IPS-20b (cell line): ENCODE results near the gene ALG12.
"Not testable (repeated sequence)": the region's sequence is repeated elsewhere in the genome, so short reads cannot be mapped to it uniquely, and the experiment has no call there.

Experiments used
- H3K27ac ChIP-seq: one replicate; pipeline ENCODE4 v1.5.1; 2013; ENCODE audit warnings: low read length
- H3K27me3 ChIP-seq: 2 replicates; pipeline ENCODE4 v1.6.1; 2013; ENCODE audit warnings: mild to moderate bottlenecking, low read length, inconsistent platforms; ENCODE audit not compliant: insufficient read depth
- H3K36me3 ChIP-seq: 2 replicates; pipeline ENCODE4 v1.6.1; 2013; ENCODE audit warnings: low read depth, mild to moderate bottlenecking, inconsistent platforms, low read length, moderate library complexity; ENCODE audit not compliant: insufficient read depth
- H3K4me1 ChIP-seq: 2 replicates; pipeline ENCODE4 v1.6.1; 2013; ENCODE audit warnings: mild to moderate bottlenecking, control low read depth, inconsistent platforms, low read length, moderate library complexity; ENCODE audit not compliant: insufficient read depth
- H3K4me3 ChIP-seq: 2 replicates; pipeline ENCODE4 v1.5.1; 2013; ENCODE audit warnings: mild to moderate bottlenecking, low read length, inconsistent platforms
- H3K9ac ChIP-seq: 2 replicates; pipeline ENCODE4 v1.6.1; 2013; ENCODE audit warnings: low read depth, mild to moderate bottlenecking, inconsistent platforms, low read length, moderate library complexity
- H3K9me3 ChIP-seq: 2 replicates; pipeline ENCODE4 v1.6.1; 2013; ENCODE audit warnings: mild to moderate bottlenecking, low read depth, low read length, inconsistent platforms; ENCODE audit not compliant: insufficient read depth

ALG12 gene

DNA sequence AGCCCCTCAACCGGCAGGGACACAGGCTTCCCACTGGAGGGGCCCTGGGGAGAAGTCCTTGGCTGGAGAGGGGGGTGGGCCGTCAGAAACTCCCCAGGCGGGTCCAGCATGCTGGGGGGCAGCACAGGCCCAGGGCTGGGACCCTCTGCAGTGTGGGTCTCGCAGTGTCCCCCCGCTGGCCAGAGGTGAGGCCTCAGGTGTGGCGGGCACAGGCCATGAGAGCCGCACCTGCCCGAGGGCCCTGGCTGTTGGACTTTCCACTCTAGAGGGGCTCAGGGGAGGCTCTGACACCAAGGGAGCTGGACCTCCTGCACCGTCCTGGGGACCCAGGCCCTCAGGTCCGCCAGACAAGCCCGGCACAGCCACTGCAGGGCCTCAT is 31.7 kb upstream of the ALG12 start:
- Histone ChIP-seq H3K27me3 (no peaks in the 10 kb centered on the region), H3K4me1 (peaks cover 4% of the 10 kb centered on the region; the same call in 1 of the 2 replicates), H3K9ac (no peak overlapping the region), H3K4me3 (no peak overlapping the region), H3K36me3 (no peaks in the 10 kb centered on the region), H3K27ac (no peak overlapping the region), H3K9me3 (no peaks in the 10 kb centered on the region)

DNA sequence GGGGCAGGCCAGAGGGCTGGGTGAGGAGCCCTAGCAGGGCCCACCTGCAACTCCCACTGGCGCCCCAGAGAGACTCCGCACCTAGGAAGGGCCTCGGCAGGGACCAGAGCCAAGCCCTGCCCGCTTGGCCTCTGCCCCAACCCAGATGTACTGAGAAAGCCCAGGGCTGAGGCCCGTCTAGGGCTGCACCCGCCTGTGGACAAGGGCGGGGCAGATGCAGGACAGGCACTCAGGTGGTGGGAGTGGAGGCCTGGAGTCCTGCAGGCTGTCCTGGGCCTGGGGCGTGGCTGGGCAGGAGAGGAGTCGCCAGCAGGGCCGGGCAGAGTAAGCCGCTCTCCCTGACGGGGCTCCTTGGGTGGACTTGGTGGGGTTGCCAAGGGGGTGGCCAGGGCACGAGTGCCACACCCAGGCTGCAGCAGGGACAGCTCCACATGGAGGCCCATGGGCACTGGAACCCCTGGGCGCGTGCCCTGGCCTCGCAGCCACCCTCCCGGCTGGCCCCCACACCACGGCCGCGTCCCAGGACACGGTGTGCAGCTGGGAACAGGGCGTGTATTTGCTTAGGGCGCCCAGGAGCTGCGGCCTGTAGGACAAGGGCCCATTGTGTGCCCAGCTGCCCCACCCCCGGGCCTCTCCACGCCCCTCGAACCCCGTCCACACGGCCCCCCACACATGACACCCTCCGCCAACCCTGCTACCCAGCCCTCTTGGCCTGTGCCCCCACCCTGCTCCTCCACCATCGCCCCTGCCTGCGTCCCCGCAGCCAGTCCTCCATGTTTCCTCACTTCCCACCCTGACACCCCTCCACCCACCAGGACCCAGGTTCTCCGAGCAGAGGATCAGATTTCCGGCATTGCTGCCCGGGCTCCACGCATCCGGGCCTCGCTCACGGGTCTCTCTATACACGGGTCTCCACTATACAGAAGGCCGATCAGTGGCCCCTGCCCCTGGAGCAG is 31.0 kb upstream of the ALG12 start:
- Histone ChIP-seq H3K27ac (no peak overlapping the region), H3K9me3 (no peaks in the 10 kb centered on the region), H3K4me1 (peaks cover 4% of the 10 kb centered on the region; the same call in 1 of the 2 replicates), H3K27me3 (no peaks in the 10 kb centered on the region), H3K9ac (no peak overlapping the region), H3K4me3 (no peak overlapping the region), H3K36me3 (no peaks in the 10 kb centered on the region)

DNA sequence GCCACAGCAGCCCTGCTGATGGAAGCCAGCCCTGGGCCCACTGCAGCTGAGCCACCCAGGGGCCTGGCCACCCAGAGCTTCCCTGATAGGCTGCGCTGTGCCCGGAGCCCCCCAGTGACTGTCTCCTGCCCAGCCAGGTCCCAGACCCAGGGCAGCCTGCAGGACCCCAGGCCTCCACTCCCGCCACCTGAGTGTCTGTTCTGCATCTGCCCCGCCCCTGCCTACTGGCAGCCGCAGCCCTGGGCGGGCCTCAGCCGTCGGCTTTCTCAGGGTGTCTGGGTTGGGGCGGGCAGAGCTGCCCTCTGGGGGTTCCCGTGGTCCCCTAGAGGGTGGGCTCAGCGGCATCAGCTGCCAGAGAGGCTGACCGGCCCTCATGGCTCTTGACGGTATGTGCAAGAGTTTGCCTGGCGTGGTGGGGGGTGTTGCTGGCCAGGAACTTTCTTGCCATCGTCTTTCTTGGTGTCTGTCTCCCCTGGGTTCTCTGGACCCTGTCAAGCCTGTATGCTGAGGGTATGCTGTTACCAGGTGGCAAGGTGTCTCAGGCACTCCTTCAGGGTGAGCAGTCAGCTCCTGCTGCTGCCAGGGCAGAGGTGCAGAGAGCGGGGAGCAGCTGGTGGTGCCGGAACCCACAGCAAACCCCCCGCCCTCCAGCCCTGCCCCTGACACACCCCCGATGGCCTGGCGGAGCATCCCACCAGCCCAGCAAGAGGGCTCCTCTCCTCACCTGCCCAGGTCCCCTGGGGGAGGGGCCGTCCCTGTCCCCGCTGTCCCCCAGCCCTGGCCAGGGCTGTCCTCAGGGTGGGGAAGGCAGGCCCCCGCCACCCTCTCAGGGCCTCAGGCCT is 30.1 kb upstream of the ALG12 start:
- no peaks in the 10 kb centered on the region for H3K9me3 ChIP-seq
- H3K36me3 ChIP-seq: no peaks in the 10 kb centered on the region
- no peak overlapping the region for H3K9ac ChIP-seq
- H3K27me3 ChIP-seq: no peaks in the 10 kb centered on the region
- peaks cover 4% of the 10 kb centered on the region; the same call in 1 of the 2 replicates for H3K4me1 ChIP-seq
- no peak overlapping the region for H3K4me3 ChIP-seq
- H3K27ac ChIP-seq: no peak overlapping the region

DNA sequence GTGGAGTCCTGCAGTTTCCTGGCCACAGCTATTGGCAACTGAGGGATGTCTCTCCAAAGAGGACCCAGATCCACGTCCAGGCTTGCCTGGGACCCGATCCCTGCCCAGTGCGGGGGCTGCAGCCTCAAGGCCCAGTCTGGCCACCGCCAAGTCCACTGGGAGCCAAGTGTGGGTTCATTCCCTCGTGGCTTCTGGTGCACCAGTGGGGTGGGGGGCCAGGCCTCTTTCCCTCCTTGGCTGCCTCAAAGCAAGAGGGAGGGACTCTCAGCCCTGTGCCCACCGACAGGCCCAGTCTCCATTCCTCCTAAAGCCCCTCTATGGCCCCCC is 29.0 kb upstream of the ALG12 start:
- peaks cover 4% of the 10 kb centered on the region; the same call in 1 of the 2 replicates for H3K4me1 ChIP-seq
- no peak overlapping the region for H3K27ac ChIP-seq
- H3K36me3 ChIP-seq: no peaks in the 10 kb centered on the region
- H3K27me3 ChIP-seq: no peaks in the 10 kb centered on the region
- H3K9ac ChIP-seq: no peak overlapping the region
- no peak overlapping the region for H3K4me3 ChIP-seq
- no peaks in the 10 kb centered on the region for H3K9me3 ChIP-seq

DNA sequence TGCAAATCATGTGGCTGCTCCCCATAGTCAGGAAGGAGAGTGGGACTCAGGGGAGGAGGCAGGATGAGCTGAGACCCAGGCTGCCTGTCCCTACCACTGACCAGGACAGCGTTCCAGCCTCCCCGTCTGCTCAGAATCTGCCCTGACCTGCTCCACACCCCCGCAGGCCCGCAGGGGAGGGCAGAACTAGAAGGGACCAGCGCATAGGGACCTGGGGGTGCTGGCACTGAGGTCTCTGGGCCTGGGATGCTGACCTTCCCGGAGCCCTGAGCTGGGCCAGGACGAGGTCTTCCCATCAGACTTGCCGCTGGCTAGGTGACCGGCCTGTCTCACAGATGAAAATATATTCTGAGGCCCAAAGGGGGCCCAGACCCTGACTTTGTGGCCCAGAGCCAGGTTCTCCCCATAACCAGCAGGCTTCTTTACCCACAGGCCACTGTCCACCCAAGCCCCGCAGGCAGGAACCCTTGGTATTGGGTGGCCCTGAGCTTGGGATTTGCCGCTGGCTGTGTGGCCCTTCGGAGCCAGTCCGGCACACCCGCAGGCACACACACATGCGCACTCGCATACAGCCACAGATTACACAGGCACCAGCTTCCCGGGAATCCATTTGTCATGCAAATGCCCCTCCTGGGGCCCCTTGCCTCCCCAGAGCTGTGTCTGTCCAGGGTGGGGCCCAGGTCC is 28.5 kb upstream of the ALG12 start:
- no peak overlapping the region for H3K27ac ChIP-seq
- H3K9ac ChIP-seq: no peak overlapping the region
- H3K27me3 ChIP-seq: no peaks in the 10 kb centered on the region
- no peaks in the 10 kb centered on the region for H3K9me3 ChIP-seq
- no peaks in the 10 kb centered on the region for H3K36me3 ChIP-seq
- peaks cover 4% of the 10 kb centered on the region; the same call in 1 of the 2 replicates for H3K4me1 ChIP-seq
- H3K4me3 ChIP-seq: no peak overlapping the region

DNA sequence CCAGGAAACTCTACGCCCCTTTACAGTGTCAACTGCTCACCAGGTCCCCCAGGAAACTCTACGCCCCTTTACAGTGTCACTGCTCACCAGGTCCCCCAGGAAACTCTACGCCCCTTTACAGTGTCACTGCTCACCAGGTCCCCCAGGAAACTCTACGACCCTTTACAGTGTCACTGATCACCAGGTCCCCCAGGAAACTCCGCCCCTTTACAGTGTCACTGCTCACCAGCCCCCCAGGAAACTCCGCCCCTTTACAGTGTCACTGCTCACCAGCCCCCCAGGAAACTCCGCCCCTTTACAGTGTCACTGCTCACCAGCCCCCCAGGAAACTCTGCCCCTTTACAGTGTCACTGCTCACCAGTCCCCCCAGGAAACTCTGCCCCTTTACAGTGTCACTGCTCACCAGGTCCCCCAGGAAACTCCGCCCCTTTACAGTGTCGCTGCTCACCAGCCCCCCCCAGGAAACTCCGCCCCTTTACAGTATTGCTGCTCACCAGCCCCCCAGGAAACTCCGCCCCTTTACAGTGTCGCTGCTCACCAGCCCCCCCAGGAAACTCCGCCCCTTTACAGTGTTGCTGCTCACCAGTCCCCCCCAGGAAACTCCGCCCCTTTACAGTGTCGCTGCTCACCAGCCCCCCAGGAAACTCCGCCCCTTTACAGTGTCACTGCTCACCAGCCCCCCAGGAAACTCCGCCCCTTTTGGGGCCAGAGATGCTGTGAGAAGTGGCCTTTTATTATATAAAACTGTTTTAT is 27.0 kb upstream of the ALG12 start:
- not testable (repeated sequence) for H3K4me1 ChIP-seq, H3K9me3 ChIP-seq, H3K27me3 ChIP-seq, H3K36me3 ChIP-seq, H3K9ac ChIP-seq, H3K4me3 ChIP-seq, H3K27ac ChIP-seq

DNA sequence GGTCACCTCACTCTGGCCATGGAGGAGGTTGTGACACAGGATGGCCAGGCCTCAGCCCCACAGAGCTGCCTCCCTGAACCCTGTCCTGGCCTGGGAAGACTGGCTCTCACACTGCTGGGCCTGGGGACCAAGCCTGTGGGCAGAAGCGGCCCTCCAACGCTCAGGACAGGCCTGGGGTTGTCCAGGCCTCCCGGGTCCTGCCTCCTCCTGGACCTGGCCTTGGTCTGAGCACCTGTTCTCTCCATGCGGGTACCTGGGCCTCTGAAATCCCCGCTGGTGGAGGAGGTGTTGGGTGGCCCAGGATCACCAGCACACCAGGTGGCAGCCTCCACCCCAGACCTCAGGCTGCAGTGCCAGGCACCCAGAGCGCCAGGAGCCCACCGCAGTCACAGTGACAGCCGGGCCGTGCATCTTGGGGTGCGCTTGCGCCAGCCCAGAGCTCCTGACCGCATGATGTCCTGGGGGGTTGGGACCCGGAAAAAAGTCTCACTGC is 26.2 kb upstream of the ALG12 start:
- H3K36me3 ChIP-seq: no peaks in the 10 kb centered on the region
- H3K4me1 ChIP-seq: peaks cover 4% of the 10 kb centered on the region; the same call in 1 of the 2 replicates
- H3K27ac ChIP-seq: no peak overlapping the region

DNA sequence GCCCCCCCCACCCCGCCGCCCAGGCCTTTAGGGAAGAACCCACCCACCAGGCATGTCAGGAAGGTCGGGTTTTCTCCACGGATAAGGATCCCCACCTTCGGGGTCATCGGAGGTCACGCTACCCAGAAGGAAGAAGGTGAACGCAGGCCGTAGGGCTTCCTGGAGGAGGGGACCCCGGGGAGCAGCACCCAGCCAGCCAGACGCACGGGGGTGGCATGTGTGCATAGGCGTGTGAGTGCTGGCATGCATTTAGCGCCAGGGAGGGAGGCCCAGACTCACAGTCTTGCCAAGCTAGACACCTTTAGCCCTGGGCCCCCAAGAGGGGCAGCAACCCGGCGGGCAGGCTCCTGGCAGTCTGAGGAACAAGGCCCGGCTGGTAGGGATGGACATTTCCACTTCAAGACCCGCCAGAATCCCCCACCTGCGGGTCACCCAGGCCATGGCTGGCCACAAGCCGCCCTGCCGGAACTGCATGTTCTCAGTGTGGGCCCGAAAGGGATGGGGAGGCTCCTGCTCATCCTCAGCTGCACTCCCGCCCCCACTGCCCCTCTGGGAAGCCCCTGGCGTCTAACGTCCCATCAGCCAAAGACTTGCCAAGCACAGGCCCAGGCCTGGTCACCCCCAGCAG is 25.6 kb upstream of the ALG12 start:
- Histone ChIP-seq H3K4me3 (no peak overlapping the region), H3K4me1 (peaks cover 4% of the 10 kb centered on the region; the same call in 1 of the 2 replicates), H3K9me3 (no peaks in the 10 kb centered on the region), H3K36me3 (no peaks in the 10 kb centered on the region), H3K9ac (no peak overlapping the region), H3K27me3 (no peaks in the 10 kb centered on the region), H3K27ac (no peak overlapping the region)

More for the DNA sequence above, 26.2 kb upstream of the ALG12 start:
- H3K9me3 ChIP-seq: no peaks in the 10 kb centered on the region
- H3K4me3 ChIP-seq: no peak overlapping the region
- H3K27me3 ChIP-seq: no peaks in the 10 kb centered on the region
- no peak overlapping the region for H3K9ac ChIP-seq

DNA sequence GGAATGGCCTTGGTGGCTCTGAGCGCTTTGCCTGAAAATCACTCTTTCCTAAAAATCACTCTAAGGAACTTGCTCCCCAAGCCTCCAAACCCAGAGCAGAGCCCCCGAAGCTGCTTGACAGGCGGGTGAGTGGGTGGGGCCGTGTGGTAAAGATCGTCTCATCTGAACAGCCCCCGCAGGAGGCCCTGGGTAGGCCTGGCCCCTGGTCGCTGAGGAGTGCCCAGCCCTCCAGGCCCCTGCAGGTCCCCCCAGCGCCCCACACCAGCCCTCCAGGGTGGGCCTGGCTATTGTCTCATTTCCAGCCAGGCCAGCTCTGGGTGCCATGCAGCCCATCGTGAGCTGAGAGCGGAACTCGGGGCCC is 25.1 kb upstream of the ALG12 start:
- no peaks in the 10 kb centered on the region for H3K9me3 ChIP-seq
- H3K36me3 ChIP-seq: no peaks in the 10 kb centered on the region
- no peak overlapping the region for H3K4me3 ChIP-seq
- no peak overlapping the region for H3K27ac ChIP-seq
- peaks cover 4% of the 10 kb centered on the region; the same call in 1 of the 2 replicates for H3K4me1 ChIP-seq
- no peak overlapping the region for H3K9ac ChIP-seq
- no peaks in the 10 kb centered on the region for H3K27me3 ChIP-seq

DNA sequence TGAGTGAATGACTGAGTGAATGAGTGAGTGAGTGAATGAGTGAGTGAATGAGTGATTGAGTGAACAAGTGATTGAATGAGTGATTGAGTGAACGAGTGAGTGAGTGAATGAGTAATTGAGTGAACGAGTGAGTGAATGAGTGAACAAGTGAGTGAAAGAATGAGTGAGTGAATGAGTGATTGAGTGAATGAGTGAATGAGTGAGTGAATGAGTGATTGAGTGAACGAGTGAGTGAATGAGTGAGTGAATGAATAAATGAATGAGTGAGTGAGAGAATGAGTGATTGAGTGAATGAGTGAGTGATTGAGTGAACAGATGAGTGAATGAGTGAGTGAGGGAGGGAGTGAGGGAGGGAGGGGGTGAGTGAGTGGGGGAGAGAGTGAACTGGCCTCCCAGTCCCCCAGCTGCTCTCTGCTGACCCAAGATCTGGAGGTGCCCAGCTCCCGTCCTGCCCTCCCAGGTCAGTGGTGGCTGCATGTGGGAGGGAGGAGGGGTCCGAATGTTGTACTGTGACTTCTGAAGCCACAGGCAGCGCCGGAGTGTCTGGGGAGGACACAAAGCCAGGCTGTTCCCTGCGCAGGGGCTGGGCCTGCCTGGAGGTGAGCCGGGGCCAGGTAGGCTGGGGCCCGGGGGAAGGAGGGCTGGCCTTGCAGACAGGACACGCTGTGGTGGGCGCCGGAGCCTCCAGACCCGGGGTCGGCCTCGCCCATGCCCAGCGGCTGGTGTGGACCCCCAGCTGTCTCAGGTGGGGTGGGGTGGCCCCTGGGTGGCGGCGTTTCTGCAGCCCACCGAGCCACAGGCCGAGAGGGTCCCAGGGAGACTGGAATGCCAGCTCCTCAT is 24.5 kb upstream of the ALG12 start:
- Histone ChIP-seq H3K36me3 (no peaks in the 10 kb centered on the region), H3K9ac (no peak overlapping the region), H3K4me3 (no peak overlapping the region), H3K27ac (no peak overlapping the region), H3K27me3 (no peaks in the 10 kb centered on the region), H3K9me3 (no peaks in the 10 kb centered on the region), H3K4me1 (peaks cover 4% of the 10 kb centered on the region; the same call in 1 of the 2 replicates)
